ENCODE measurements around the gene KIF26A.

The KIF26A gene

GRCh38 chr14:104191409-104191997, 53.1 kb downstream of the KIF26A start:
- Histone ChIP-seq H3K27me3 (replicated peaks; ENCODE audit: insufficient read depth, low read length) (no peaks in the 10 kb centered on the region; the same call in 1 of the 2 replicates), H3K4me3 (ENCODE audit: low read length) (no peak overlapping the region), H3K9me2 (replicated peaks; ENCODE audit: insufficient read depth, low read length) (no peaks in the 10 kb centered on the region), H3K9me3 (replicated peaks; ENCODE audit: insufficient read depth, low read length) (no peaks in the 10 kb centered on the region), H3F3A (ENCODE audit: insufficient read depth, low read length) (no peaks in the 10 kb centered on the region), H3K4me2 (ENCODE audit: low read depth, low read length) (no peak overlapping the region), H2AFZ (ENCODE audit: low read length) (no peak overlapping the region), H4K20me1 (ENCODE audit: insufficient read depth, low read length) (no peaks in the 10 kb centered on the region), H3K4me1 (ENCODE audit: low read length) (no peaks in the 10 kb centered on the region), H3K27ac (ENCODE audit: low read length) (no peak overlapping the region), H3K36me3 (replicated peaks; ENCODE audit: insufficient read depth, low read length) (no peaks in the 10 kb centered on the region), H3K79me2 (ENCODE audit: low read length) (no peaks in the 10 kb centered on the region), H3K9ac (ENCODE audit: low read length) (no peak overlapping the region)
- DNase-seq: no peak
- TF ChIP-seq EZH2phosphoT487 (IDR thresholded peaks at IDR 0.05; ENCODE audit: low read length): no peak
- no peak for TF ChIP-seq EZH2 (optimal IDR thresholded peaks at IDR 0.05; ENCODE audit: low read depth, low read length)
- TF ChIP-seq CTCF (IDR thresholded peaks at IDR 0.05; ENCODE audit: low read length): no peak

- Histone ChIP-seq H3K79me2 (ENCODE audit: low read length) (no peaks in the 10 kb centered on the region), H3K36me3 (replicated peaks; ENCODE audit: insufficient read depth, low read length) (no peaks in the 10 kb centered on the region), H4K20me1 (ENCODE audit: insufficient read depth, low read length) (no peaks in the 10 kb centered on the region), H3K9me2 (replicated peaks; ENCODE audit: insufficient read depth, low read length) (no peaks in the 10 kb centered on the region), H3F3A (ENCODE audit: insufficient read depth, low read length) (no peaks in the 10 kb centered on the region), H3K4me1 (ENCODE audit: low read length) (no peaks in the 10 kb centered on the region), H3K4me3 (ENCODE audit: low read length) (no peak overlapping the region), H3K4me2 (ENCODE audit: low read depth, low read length) (no peak overlapping the region), H2AFZ (ENCODE audit: low read length) (no peak overlapping the region), H3K27ac (ENCODE audit: low read length) (no peak overlapping the region), H3K27me3 (replicated peaks; ENCODE audit: insufficient read depth, low read length) (no peaks in the 10 kb centered on the region; the same call in 1 of the 2 replicates), H3K9me3 (replicated peaks; ENCODE audit: insufficient read depth, low read length) (no peaks in the 10 kb centered on the region), H3K9ac (ENCODE audit: low read length) (no peak overlapping the region)
- TF ChIP-seq EZH2phosphoT487 (IDR thresholded peaks at IDR 0.05; ENCODE audit: low read length) (no peak), CTCF (IDR thresholded peaks at IDR 0.05; ENCODE audit: low read length) (no peak), EZH2 (optimal IDR thresholded peaks at IDR 0.05; ENCODE audit: low read depth, low read length) (no peak)
- no peak for DNase-seq
These were observed 53.9 kb downstream of the KIF26A start for GRCh38 chr14:104192146-104192882.

- Histone ChIP-seq H3K9ac (ENCODE audit: low read length) (no peak overlapping the region), H3K79me2 (ENCODE audit: low read length) (no peaks in the 10 kb centered on the region), H3F3A (ENCODE audit: insufficient read depth, low read length) (no peaks in the 10 kb centered on the region), H3K4me3 (ENCODE audit: low read length) (no peak overlapping the region), H2AFZ (ENCODE audit: low read length) (no peak overlapping the region), H3K36me3 (replicated peaks; ENCODE audit: insufficient read depth, low read length) (no peaks in the 10 kb centered on the region), H3K4me2 (ENCODE audit: low read depth, low read length) (no peak overlapping the region), H3K27ac (ENCODE audit: low read length) (no peak overlapping the region), H3K27me3 (replicated peaks; ENCODE audit: insufficient read depth, low read length) (no peaks in the 10 kb centered on the region; the same call in 1 of the 2 replicates), H4K20me1 (ENCODE audit: insufficient read depth, low read length) (no peaks in the 10 kb centered on the region), H3K9me3 (replicated peaks; ENCODE audit: insufficient read depth, low read length) (no peaks in the 10 kb centered on the region), H3K4me1 (ENCODE audit: low read length) (no peaks in the 10 kb centered on the region), H3K9me2 (replicated peaks; ENCODE audit: insufficient read depth, low read length) (no peaks in the 10 kb centered on the region)
- TF ChIP-seq CTCF (IDR thresholded peaks at IDR 0.05; ENCODE audit: low read length) (no peak), EZH2 (optimal IDR thresholded peaks at IDR 0.05; ENCODE audit: low read depth, low read length) (no peak), EZH2phosphoT487 (IDR thresholded peaks at IDR 0.05; ENCODE audit: low read length) (no peak)
- DNase-seq: no peak
These were observed 54.5 kb downstream of the KIF26A start for GRCh38 chr14:104192883-104193245.
